Tibial artery (tissue), 4 donors: ENCODE results near the gene SPRED2.

Experiments
- DNase-seq, 2 donors: peaks; one replicate each; pipeline ENCODE4 v3.0.0-alpha.2; 2019
- H3K27ac ChIP-seq, 2 donors: fragments of 200-600 bp; sonication (generic) in 1 of 2; 1 replicate in 1 of 2; 2 replicates in 1 of 2; pipeline ENCODE4 v1.5.1; 2018 to 2019; ENCODE audit warnings: mild to moderate bottlenecking in 1 of 2
- H3K27me3 ChIP-seq, 2 donors: fragments of 200-600 bp; sonication (generic) in 1 of 2; one replicate each; pipeline versions ENCODE4 v1.5.1 to v1.6.0; 2016 to 2019
- H3K36me3 ChIP-seq, 3 donors: fragments of 200-600 bp; sonication (generic) in 2 of 3; one replicate each; pipeline ENCODE4 v1.5.1; 2016 to 2019; ENCODE audit warnings: mild to moderate bottlenecking in 2 of 3
- H3K4me1 ChIP-seq, 4 donors: fragments of 200-600 bp; sonication (generic) in 2 of 4; 1 replicate in 3 of 4; 2 replicates in 1 of 4; pipeline ENCODE4 v1.5.1; 2016 to 2019
- H3K4me3 ChIP-seq, 2 donors: fragments of 200-600 bp; sonication (generic) in 1 of 2; 1 replicate in 1 of 2; 2 replicates in 1 of 2; pipeline ENCODE4 v1.5.1; 2018 to 2019; ENCODE audit warnings: mild to moderate bottlenecking in 2 of 2
- H3K9me3 ChIP-seq, 3 donors: fragments of 200-600 bp; sonication (generic) in 1 of 3; one replicate each; pipeline ENCODE4 v1.5.1; 2016 to 2019
- intact Hi-C: fragments of 100-400 bp; cut with DNase I; formaldehyde crosslinking; loops from one replicate; pipeline ENCODE4 v1.15.0; 2023; ENCODE audit warnings: low total_unique reads
- TF ChIP-seq, protein P1 (sequence below), 2 experiments: fragments of 200-600 bp in 1 of 2; fragments of 450-650 bp in 1 of 2; IDR thresholded peaks; one replicate each; pipeline ENCODE4 v1.5.1; 2017 to 2019; ENCODE audit warnings: antibody characterized with exemption in 2 of 2, mild to moderate bottlenecking in 1 of 2, moderate library complexity in 1 of 2

SPRED2 gene

DNA sequence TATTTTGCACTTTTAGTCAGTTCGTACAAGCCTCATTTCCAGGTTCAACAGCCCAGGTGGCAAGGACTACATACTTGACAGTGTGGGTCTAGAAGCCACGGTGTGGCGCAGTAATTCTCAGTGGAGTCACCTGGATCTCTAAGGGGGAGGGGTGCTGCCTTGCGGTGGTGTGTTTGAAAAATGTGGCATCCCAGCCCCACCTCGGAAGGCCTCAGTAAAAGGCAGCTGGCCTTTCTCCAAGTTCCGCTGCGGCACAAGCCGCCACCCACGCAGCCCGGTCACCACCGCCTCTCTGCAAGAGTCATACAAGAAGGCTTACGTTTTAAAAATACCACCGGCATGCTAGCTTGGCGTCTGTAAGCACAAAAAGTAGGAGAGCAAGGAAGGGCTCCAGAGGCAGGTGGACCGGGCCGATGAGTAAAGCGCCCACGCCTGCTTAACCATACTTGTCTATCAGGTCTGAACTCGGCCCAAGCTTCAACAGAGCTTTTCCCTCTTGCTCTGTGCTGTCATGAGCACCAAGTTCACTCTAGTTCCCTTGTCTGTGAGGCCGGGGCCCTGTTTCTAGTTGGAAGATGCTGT lies 49.5 kb downstream of the SPRED2 start:
- Histone ChIP-seq H3K27me3 (no peaks in the 10 kb centered on the region), H3K9me3 (no peaks in the 10 kb centered on the region), H3K4me1 (peaks cover 0 to 35% (median 26%) of the 10 kb centered on the region in 4 donors), H3K4me3 (peak overlapping the region; percentile 13 to 21), H3K36me3 (no peaks in the 10 kb centered on the region), H3K27ac (peak overlapping the region; percentile 41 to 50)
- DNase-seq: peak; percentile 76 to 83
- intact Hi-C loops: no loop called here
- TF ChIP-seq, protein P1, sequence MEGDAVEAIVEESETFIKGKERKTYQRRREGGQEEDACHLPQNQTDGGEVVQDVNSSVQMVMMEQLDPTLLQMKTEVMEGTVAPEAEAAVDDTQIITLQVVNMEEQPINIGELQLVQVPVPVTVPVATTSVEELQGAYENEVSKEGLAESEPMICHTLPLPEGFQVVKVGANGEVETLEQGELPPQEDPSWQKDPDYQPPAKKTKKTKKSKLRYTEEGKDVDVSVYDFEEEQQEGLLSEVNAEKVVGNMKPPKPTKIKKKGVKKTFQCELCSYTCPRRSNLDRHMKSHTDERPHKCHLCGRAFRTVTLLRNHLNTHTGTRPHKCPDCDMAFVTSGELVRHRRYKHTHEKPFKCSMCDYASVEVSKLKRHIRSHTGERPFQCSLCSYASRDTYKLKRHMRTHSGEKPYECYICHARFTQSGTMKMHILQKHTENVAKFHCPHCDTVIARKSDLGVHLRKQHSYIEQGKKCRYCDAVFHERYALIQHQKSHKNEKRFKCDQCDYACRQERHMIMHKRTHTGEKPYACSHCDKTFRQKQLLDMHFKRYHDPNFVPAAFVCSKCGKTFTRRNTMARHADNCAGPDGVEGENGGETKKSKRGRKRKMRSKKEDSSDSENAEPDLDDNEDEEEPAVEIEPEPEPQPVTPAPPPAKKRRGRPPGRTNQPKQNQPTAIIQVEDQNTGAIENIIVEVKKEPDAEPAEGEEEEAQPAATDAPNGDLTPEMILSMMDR (IDR thresholded peaks at IDR 0.05): no peak

DNA sequence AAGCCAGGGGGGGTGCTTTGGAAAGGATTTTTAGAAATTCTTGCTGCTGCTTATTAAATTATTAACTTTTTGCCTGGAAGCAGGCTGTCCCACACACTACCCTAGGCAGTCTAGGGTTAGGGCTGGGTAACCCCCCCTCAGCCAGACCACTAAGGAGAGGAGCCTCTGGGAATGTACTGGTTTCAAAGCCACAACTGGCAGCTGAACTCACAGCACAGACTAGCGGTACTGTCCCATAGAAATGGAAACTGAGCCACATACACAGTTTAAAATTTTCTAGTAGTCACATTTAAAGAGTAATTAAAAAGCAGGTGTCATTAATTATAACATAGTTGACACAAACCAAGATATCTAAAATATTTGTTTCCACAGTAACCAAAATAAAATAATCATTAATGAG lies 50.1 kb downstream of the SPRED2 start:
- intact Hi-C loops: no loop called here
- Histone ChIP-seq H3K27me3 (no peaks in the 10 kb centered on the region), H3K9me3 (no peaks in the 10 kb centered on the region), H3K36me3 (no peaks in the 10 kb centered on the region), H3K4me1 (peaks cover 0 to 41% (median 30%) of the 10 kb centered on the region in 4 donors), H3K27ac (peak overlapping the region in 1 of 2 donors; percentile 50), H3K4me3 (no peak overlapping the region)
- no peak for DNase-seq
- TF ChIP-seq, protein P1 (IDR thresholded peaks at IDR 0.05): no peak

DNA sequence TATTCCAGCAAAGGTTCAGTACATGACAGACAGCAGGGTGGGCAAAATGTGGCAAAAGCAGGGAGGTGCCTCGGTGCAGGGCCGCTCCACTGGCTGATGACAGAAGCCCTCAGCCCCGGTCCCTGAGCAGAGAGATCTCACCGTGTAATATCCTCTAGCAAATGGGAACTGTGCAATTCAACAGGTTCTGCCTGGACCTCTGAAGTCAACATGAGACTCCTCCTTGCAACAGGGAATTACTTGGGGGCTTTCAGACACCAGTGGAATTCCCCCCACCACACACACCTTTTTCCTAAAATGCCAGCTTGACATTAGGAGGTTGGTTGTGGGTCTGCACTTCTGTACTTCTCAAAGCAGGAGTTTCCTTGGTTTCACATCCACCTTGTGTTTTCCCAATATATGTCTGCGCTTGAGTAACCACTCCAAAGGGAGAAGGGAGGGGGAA lies 50.8 kb downstream of the SPRED2 start:
- H3K9me3 ChIP-seq: no peaks in the 10 kb centered on the region
- intact Hi-C loops: no loop called here
- no peak overlapping the region for H3K27ac ChIP-seq
- TF ChIP-seq, protein P1 (IDR thresholded peaks at IDR 0.05): no peak
- no peaks in the 10 kb centered on the region for H3K36me3 ChIP-seq
- H3K4me1 ChIP-seq: peaks cover 0 to 41% (median 31%) of the 10 kb centered on the region in 4 donors
- H3K4me3 ChIP-seq: no peak overlapping the region
- H3K27me3 ChIP-seq: no peaks in the 10 kb centered on the region
- no peak for DNase-seq

DNA sequence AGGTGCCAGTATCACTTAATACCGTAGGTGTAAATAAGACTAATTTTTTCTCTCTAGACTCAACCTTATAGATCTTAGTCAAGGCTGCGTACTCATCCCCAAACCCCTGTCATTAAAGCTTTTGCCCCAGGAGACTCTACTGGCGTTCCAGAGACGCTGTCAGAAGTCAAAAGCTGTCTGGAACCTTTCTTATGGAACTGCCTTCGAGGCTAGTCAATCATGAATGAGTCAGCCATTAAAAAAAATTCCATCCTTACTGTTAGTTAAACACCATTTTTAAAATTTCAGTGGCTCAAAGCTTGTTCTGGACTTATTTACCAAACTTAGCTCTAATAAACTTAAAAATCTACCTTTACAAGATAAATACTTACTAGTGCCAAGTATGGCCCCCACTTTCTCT lies 52.1 kb downstream of the SPRED2 start:
- intact Hi-C loops: no loop called here
- Histone ChIP-seq H3K27ac (no peak overlapping the region), H3K4me1 (peaks cover 0 to 38% (median 31%) of the 10 kb centered on the region in 4 donors), H3K27me3 (no peaks in the 10 kb centered on the region), H3K4me3 (no peak overlapping the region), H3K36me3 (no peaks in the 10 kb centered on the region), H3K9me3 (no peaks in the 10 kb centered on the region)
- TF ChIP-seq, protein P1 (IDR thresholded peaks at IDR 0.05): no peak
- DNase-seq: no peak

DNA sequence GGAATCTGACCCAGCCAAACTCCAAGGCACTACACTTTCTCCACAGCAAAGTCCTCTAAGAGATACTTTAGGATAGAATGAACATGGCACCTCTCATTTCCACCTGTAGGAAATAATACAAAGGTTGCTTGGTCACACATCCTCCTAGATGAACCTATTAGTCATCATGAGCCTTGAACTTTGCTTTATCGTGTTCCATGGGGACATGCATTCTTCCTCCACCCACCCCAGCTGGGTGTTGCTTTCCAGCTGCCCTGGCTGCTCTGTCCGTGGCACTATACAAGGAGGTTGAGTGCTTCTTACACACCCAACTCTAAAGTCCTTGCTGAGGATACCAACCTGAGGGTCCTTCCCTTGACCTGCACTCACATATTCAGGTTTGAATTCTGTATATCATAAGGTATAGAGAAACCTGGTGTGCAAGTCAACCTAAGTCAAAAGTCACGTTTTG lies 52.7 kb downstream of the SPRED2 start:
- peaks cover 0 to 38% (median 31%) of the 10 kb centered on the region in 4 donors for H3K4me1 ChIP-seq
- TF ChIP-seq, protein P1 (IDR thresholded peaks at IDR 0.05): no peak
- H3K36me3 ChIP-seq: no peaks in the 10 kb centered on the region
- no peak for DNase-seq
- no peaks in the 10 kb centered on the region for H3K27me3 ChIP-seq
- H3K9me3 ChIP-seq: no peaks in the 10 kb centered on the region
- no peak overlapping the region for H3K4me3 ChIP-seq
- intact Hi-C loops: no loop called here
- no peak overlapping the region for H3K27ac ChIP-seq
